HG02610 (cell line): ENCODE results near the gene SKIC2.
A peak's percentile ranks its signal among the peaks of the same experiment; 100 is the strongest.
"Not testable (repeated sequence)": the region's sequence is repeated elsewhere in the genome, so short reads cannot be mapped to it uniquely, and the experiment has no call there.

Experiments
- ATAC-seq: cut with Tn5 transposase; IDR thresholded peaks from one replicate; pipeline ENCODE4 v1.9.1; 2021; ENCODE audit warnings: mild to moderate bottlenecking, moderate library complexity; ENCODE audit not compliant: unreplicated experiment

SKIC2 gene

DNA sequence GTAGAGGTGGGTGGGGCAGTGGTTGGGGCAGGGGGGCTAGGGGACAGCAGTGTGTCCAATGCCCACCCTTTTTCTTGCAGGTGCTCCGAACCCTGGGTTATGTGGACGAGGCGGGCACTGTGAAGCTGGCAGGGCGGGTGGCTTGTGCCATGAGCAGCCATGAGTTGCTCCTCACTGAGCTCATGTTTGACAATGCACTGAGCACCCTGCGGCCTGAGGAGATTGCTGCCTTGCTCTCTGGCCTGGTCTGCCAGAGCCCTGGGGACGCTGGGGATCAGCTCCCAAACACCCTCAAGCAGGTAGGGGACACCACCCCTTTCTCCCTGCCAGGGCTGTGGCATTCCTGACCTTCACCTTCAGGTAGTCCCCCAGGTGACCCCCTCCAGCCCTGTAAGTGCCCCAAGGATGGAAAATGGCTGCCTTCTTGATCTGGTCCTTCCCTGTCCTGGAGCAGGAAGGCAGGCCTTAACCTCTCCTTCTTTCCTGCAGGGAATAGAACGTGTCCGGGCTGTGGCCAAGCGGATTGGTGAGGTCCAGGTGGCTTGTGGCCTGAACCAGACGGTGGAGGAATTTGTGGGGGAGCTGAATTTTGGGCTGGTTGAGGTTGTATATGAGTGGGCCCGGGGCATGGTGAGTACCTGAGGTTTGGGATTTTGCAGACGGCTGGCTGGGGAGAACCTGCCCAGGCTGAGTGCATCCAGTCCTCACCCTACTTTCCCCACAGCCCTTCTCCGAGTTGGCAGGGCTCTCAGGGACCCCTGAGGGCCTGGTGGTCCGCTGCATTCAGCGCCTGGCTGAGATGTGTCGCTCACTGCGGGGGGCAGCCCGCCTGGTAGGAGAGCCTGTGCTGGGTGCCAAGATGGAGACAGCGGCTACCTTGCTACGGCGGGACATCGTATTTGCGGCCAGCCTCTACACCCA is 10.1 kb downstream of the SKIC2 start:
- no peak for ATAC-seq

DNA sequence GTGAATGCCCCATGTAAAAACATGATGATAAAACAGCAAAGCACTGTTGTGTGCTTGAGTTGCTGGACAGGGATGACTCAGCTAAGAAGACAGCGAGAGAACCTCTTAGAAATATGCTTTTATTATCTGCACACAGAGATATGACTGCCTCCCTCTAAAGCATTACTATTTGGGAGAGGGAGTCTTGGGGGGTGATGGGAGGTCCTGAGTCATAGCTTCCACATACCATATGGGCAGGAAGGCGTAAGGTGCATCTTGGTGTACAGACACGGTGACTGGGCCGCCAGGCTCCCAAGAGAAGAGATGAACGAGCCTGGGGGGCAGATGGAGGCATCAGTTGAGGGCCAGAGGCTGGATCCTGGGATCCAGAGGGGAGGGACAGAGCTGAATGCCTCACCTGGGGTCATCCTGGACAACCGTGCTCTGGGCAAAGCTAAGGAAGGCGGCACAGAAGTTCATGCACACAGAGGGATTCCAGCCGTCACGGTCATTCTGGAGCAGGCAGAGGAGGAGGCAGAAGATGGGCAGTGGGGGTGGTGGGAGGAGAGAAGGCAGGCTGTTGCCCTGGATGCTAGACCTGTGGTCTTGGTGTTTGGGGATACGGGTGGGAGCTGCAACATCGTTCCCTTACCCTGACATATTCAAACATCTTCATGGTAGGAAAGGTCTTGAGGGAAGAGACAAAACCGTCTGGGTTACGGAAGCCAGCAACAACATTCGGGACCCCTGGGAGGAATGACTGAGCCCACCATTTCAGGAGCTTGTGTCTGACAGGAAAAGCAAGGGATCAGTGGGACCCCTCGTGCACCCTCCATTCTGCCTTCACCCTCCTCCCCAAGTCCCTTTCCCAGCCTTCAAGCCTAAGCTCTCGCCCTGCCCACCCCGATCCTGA is 11.0 kb downstream of the SKIC2 start:
- no peak for ATAC-seq

DNA sequence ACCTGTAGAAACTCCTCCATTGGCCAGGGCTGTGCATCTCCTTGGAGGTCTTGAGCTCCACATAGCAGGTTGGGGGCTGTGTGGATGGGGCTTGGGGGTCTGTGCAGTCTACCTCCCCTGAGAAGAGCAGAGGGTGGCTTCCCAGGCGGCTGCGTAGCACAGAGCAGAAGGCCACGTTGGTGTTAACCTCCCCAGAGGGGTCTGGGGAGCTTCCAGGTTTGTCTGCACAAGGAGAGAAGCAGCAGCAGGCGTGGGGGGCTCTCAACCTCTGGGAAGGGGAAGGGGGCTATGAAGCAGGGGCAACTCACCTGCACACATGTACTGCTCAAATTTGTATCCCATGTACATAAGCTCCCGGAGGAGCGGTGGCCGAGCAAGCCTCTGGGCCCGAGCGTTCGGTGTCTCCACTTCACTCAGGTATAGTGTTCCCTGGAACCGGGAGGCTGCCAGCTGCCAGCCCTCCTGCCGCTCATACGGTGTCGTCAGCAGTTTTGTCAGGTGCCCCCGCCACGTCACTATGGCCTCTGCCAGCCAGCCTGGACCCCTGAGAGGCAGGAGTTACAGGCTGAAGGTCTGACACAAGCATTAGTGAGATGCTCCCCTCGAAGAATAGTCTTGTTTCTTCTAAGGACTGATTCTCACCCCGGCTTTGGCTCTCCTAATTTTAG is 11.8 kb downstream of the SKIC2 start:
- no peak for ATAC-seq

DNA sequence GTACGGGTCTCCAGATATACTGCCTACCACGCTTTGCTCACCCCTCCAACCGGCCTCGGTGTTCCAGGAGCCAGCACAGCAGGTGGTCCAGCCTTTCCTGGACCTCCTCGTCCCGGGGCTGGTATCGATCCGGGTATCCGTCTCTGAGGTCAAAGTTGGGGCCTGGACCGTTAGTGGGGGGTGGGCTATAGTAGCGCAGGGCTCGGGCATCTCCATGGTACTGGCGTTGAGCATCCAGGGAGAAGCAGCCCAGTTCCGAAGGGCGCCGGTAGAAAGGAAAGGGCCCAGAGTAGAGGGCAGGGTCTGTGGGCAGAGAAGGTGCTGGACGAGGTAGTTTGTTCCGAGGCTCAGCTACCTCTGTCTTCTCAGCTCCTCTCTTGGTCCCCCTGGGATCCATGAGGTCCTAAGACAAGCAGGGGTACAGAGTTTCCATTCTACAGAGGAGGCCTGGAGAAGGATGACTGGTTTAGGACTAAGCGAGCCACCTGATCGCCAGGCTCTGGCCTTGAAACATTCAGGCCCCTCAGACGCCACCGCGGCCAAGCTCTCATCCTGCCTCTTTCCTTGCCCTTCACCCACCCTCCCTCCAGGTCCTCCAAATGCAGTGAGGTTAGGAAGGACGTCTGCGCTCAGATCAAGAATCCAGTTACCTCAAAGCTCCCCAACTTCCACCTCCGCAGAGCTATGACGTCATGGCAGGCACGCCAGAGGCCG is 12.5 kb downstream of the SKIC2 start:
- ATAC-seq, result no peak

- peak; percentile 87 for ATAC-seq
These were observed 13.2 kb downstream of the SKIC2 start, which contains the start of gene DXO for GRCh38 chr6:31971993-31972708. DXO (minus strand) TSS chr6:31972138; CDS start chr6:31971675, 463 bp downstream.

- no peak for ATAC-seq
These were observed 13.9 kb downstream of the SKIC2 start for GRCh38 chr6:31972709-31973350.

DNA sequence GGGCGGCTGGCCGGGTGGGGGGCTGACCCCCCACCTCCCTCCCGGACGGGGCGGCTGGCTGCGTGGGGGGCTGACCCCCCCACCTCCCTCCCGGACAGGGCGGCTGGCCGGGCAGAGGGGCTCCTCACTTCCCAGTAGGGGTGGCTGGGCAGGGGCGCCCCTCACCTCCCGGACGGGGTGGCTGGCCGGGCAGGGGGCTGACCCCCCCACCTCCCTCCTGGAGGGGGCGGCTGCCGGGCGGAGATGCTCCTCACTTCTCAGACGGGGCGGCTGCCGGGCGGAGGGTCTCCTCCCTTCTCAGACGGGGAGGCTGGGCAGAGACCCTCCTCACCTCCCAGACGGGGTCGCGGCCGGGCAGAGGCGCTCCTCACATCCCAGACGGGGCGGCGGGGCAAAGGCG is 17.1 kb downstream of the SKIC2 start:
- ATAC-seq, result not testable (repeated sequence)

GRCh38 chr6:31977816-31978431 is 18.9 kb downstream of the SKIC2 start:
- ATAC-seq, result no peak

DNA sequence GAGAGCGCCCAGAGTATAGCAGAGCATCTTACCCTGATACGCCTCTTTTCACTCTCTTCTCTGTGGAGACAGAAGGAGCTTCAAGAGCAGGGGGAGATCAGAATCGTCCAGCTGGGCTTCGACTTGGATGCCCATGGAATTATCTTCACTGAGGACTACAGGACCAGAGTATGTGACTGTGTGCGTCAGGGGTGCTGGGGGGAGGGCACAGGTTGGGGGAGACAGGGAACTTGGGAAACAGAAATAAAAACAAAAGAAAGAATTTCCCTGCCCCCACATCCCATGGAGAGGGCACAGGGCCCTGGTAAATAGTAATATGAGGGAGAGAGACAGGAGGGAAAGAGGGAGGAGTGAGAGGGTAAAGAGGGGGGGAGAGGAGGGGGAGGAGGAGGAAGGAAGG is 19.9 kb downstream of the SKIC2 start:
- ATAC-seq, result no peak

- no peak for ATAC-seq
These were observed 20.4 kb downstream of the SKIC2 start for GRCh38 chr6:31979238-31979898.

- not testable (repeated sequence) for ATAC-seq
These were observed 21.4 kb downstream of the SKIC2 start for GRCh38 chr6:31980195-31980876.

GRCh38 chr6:31980998-31981397 is 22.0 kb downstream of the SKIC2 start:
- not testable (repeated sequence) for ATAC-seq

GRCh38 chr6:31981744-31982143 is 22.8 kb downstream of the SKIC2 start, which contains the start of gene C4A:
C4A (plus strand) TSS chr6:31982057; CDS start chr6:31982108, 51 bp downstream.
- not testable (repeated sequence) for ATAC-seq

GRCh38 chr6:31989363-31989762 is 30.4 kb downstream of the SKIC2 start:
- not testable (repeated sequence) for ATAC-seq

GRCh38 chr6:31994421-31994820 is 35.4 kb downstream of the SKIC2 start:
- not testable (repeated sequence) for ATAC-seq

- ATAC-seq, result not testable (repeated sequence)
These were observed 37.4 kb downstream of the SKIC2 start for GRCh38 chr6:31996385-31996784.

GRCh38 chr6:32002546-32003268 is 43.7 kb downstream of the SKIC2 start:
- ATAC-seq, result not testable (repeated sequence)
